Skin epidermis (tissue), 12 donors: ENCODE data around the gene ADCY4.
A peak's percentile ranks its signal among the peaks of the same experiment; 100 is the strongest.

Experiments used
- H3K27ac ChIP-seq, 21 experiments: fragments of 200-600 bp; sonication (generic) in 11 of 21; one replicate each; pipeline ENCODE4 v1.5.0; 2020; ENCODE audit warnings: mild to moderate bottlenecking in 3 of 21, inconsistent platforms in 2 of 21, moderate library complexity in 2 of 21
- H3K4me3 ChIP-seq, 7 experiments: fragments of 200-600 bp; sonication (generic) in 2 of 7; one replicate each; pipeline ENCODE4 v1.5.0; 2020; ENCODE audit warnings: inconsistent platforms in 2 of 7, mild to moderate bottlenecking in 2 of 7, moderate library complexity in 1 of 7

The ADCY4 gene

DNA sequence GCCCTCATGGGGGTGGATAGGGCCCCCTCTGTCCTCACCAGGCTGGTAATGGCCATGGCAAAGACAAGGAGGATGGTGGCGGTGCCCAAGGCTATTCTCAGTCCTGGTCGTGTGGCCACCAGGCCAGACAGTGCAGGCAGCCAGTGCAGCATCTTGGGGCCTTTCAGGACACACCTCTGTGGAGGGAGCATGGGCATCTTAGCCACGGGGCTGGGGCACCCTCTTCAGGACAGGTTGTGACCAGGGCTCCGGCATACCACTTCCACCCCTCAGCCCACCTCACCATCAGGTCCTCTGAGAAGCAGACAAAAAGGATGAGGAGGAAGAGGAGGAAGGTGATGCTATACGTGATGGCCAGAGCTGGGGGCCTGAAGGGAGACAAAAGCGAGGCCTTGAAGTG, 10.8 kb downstream of the ADCY4 start:
- H3K27ac ChIP-seq = no peak overlapping the region
- no peak overlapping the region for H3K4me3 ChIP-seq

DNA sequence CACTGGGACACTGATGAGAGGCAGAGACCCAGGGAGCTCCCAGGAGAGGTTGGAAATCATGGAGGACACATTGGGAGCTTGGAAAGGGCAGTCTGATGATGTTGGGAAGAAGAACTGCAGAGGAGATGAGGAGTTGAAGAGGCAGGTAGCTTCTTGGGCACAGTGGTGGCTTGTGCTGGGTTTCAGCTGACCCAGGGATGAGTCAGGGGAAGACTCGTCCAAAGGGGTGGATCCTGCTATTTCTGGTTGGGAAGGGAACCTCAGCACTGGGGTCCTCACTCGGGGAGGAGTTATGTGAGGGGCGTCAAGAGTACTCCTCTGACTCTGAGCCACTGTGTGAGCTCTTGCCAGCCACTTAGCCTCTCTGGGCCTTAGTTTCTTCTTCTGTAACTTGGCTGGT, 11.5 kb downstream of the ADCY4 start:
- no peak overlapping the region for H3K27ac ChIP-seq
- H3K4me3 ChIP-seq = no peak overlapping the region

GRCh38 chr14:24322672-24323071, 12.2 kb downstream of the ADCY4 start:
- H3K4me3 ChIP-seq = no peak overlapping the region
- H3K27ac ChIP-seq = no peak overlapping the region

DNA sequence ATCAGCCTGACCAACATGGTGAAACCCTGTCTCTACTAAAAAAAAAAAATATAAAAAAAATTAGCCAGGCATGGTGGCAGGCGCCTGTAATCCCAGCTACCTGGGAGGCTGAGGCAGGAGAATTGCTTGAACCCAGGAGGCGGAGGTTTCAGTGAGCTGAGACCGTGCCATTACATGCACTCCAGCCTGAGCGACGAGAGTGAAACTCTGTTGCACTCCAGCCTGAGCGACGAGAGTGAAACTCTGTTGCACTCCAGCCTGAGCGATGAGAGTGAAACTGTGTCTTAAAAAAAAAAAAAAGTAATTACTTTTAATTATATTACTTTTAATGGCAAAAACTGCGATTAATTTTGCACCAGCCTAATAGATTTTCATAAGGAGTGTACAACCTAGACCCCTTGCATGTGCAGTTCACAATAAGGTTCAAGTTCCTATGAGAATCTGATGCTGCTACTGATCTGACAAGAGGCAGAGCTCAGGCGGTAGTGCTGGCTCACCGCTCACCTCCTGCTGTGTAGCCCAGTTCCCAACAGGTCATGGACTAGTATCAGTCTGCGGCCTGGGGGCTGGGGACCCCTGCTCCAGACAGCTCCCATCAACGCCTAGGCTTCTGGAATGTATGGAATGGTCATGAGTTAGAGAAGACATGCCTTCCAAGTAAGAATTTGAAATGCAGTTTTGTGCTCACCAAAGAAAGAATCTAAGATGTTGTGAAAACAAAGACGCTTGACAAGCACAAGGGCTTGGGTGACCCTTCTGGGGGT, 13.5 kb downstream of the ADCY4 start:
- Histone ChIP-seq H3K27ac (no peak overlapping the region), H3K4me3 (no peak overlapping the region)

DNA sequence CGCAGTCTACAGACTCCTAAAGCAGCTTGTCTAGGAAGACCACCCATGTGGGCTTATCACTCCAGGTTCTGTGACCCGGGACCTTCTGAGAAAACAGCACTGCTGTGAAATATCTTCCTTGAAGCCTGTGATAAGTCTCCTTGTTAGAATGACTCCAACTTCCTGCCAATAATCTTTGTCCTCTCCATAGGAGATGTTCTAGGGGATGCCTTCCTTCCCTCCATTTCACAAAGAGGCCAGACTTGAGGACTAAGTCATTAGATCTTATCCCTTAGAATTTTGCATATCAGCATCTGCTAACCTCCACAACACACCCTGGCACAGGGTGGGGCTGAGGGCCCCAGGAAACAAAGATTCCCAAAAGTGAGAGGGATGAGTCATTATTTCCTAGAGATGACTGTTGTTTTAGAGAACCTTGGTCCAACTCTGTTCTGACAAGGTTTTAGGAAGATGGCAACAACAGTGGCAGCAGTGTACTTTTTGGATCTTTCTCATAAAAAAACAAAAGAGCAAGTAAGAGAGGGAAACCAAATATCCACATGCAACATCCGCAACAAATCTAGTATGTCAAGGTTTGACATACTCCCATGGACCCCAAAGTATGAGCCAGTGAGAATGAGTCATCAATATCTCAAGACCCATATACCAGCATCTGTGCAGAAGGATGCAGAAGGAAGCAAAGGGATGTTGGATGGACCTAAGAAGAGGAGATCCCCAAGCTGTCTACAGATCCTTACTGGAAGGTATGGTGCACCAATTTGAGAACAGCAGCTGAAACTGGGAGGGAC, 17.5 kb downstream of the ADCY4 start:
- Histone ChIP-seq H3K27ac (peak overlapping the region in 13 of 21 experiments; percentile 1 to 94 (median 81)), H3K4me3 (no peak overlapping the region)

GRCh38 chr14:24316597-24316950, 18.3 kb downstream of the ADCY4 start:
- peak overlapping the region in 17 of 21 experiments; percentile 24 to 94 (median 79) for H3K27ac ChIP-seq

GRCh38 chr14:24315807-24316596, 18.9 kb downstream of the ADCY4 start:
- H3K27ac ChIP-seq = peak overlapping the region in 18 of 21 experiments; percentile 15 to 94 (median 76)
- H3K4me3 ChIP-seq = peak overlapping the region in 1 of 7 experiments; percentile 7

More at GRCh38 chr14:24316597-24316950, 18.3 kb downstream of the ADCY4 start:
- peak overlapping the region in 1 of 7 experiments; percentile 7 for H3K4me3 ChIP-seq

GRCh38 chr14:24315243-24315806, 19.5 kb downstream of the ADCY4 start:
- peak overlapping the region in 1 of 7 experiments; percentile 1 for H3K4me3 ChIP-seq

GRCh38 chr14:24314377-24315193, 20.3 kb downstream of the ADCY4 start:
- Histone ChIP-seq H3K27ac (peak overlapping the region in 18 of 21 experiments; percentile 13 to 94 (median 87)), H3K4me3 (peak overlapping the region in 1 of 7 experiments; percentile 1)

More at GRCh38 chr14:24315243-24315806, 19.5 kb downstream of the ADCY4 start:
- peak overlapping the region in 17 of 21 experiments; percentile 30 to 94 (median 79) for H3K27ac ChIP-seq

DNA sequence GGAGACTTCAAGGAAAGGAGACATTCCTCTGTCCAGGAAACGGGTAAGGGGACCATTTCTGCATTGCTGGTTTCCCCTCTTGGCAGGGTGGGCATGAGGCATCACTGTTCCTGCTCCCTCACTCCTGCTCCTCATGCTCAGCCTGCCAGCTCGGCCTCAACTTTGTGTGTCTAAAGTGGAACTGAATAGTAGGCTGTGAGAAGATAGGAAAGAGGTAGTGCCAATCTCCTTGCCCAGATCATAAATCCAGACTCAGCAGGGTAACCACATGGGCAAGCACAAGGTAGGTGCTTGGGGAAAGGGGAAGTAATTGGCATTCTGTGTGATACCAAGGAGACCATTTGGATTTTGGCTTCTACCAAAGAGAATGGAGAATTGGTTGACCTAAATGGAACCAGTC, 21.0 kb downstream of the ADCY4 start:
- peak overlapping the region in 19 of 21 experiments; percentile 13 to 94 (median 86) for H3K27ac ChIP-seq
- H3K4me3 ChIP-seq = no peak overlapping the region

- Histone ChIP-seq H3K4me3 (no peak overlapping the region), H3K27ac (peak overlapping the region in 20 of 21 experiments; percentile 18 to 94 (median 89))
Measured at GRCh38 chr14:24312736-24313507, 21.9 kb downstream of the ADCY4 start.

DNA sequence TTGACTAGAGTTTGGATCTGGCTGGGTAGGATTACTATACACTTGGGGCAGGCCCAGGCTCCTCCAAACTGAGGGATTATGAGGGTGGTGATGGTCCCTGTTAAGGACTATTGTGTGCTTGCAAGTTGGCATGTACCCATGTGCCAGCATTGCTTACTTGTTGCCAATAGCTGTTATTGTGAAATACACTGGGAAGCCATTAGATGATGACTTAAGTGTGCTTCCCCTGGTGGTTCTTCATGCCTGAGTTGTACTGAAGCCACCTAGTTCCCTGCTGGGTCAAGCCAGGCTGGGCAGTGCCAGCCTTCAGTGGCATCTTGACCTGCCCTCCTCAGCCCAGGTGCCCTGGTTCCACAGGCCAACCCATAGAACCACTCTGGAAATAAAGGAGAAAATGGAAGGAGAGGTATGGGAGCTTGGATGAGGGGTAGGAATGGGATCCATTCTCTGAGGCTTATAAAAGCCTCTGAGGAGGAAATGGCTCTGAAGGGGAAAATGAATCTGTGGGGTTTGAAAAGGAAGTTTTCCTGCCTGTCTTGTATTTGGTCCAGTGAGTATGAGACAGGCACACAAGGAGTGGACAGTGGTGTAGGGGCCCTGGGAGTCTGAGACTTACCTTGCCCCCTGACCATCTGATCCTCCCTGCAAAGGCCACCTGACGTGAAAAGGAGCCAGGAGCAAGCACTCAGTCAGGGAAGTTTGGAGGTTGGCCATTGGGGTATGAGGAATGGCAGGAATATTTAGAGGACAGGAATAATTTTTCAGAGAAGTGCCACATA, 22.8 kb downstream of the ADCY4 start:
- H3K4me3 ChIP-seq = peak overlapping the region; percentile 46 to 60 (median 51)
- peak overlapping the region; percentile 55 to 94 (median 89) for H3K27ac ChIP-seq

GRCh38 chr14:24310646-24311604, 23.9 kb downstream of the ADCY4 start, which contains the start of gene LTB4R:
TSS of gene LTB4R (plus strand) at chr14:24311502. CDS start at chr14:24315652, 4,150 bp downstream.
- H3K27ac ChIP-seq = peak within 1 kb of the TSS; percentile 55 to 94 (median 89)
- peak within 1 kb of the TSS; percentile 46 to 60 (median 51) for H3K4me3 ChIP-seq

GRCh38 chr14:24310265-24310645, 24.6 kb downstream of the ADCY4 start:
- H3K27ac ChIP-seq = peak overlapping the region; percentile 55 to 94 (median 89)

GRCh38 chr14:24309538-24310264, 25.2 kb downstream of the ADCY4 start, which contains the start of gene LTB4R2:
TSS of gene LTB4R2 (plus strand) at chr14:24310140. CDS start at chr14:24310665, 525 bp downstream.
- peak within 1 kb of the TSS; percentile 46 to 60 (median 51) for H3K4me3 ChIP-seq
- peak within 1 kb of the TSS; percentile 55 to 94 (median 89) for H3K27ac ChIP-seq

More at GRCh38 chr14:24310265-24310645, 24.6 kb downstream of the ADCY4 start:
- peak overlapping the region; percentile 46 to 60 (median 51) for H3K4me3 ChIP-seq
